Spleen (tissue), 11 donors: ENCODE results near the gene BAK1. TPM values are rescaled to one million over a fixed set of nuclear protein-coding genes. Genes with fewer than 3 reads are reported as not detected.

Source experiments
- DNase-seq: peaks from one replicate; pipeline ENCODE4 v3.0.0-alpha.2; 2020
- H3K27ac ChIP-seq, 8 donors: fragments of 200-600 bp; sonication (generic) in 7 of 8; 1 replicate in 4 of 8; 2 replicates in 4 of 8; pipeline versions ENCODE4 v1.5.0 to v1.8.0; 2016 to 2021; ENCODE audit warnings: inconsistent platforms in 4 of 8, mild to moderate bottlenecking in 4 of 8, moderate library complexity in 1 of 8
- H3K27me3 ChIP-seq, 7 donors: fragments of 200-600 bp; sonication (generic) in 6 of 7; replicated peaks in 1 of 7; 1 replicate in 4 of 7; 2 replicates in 3 of 7; pipeline versions ENCODE4 v1.5.0 to v1.8.0; 2016 to 2021; ENCODE audit warnings: inconsistent platforms in 3 of 7, mild to moderate bottlenecking in 1 of 7
- H3K36me3 ChIP-seq, 6 donors: fragments of 200-600 bp; sonication (generic) in 5 of 6; 1 replicate in 4 of 6; 2 replicates in 2 of 6; pipeline versions ENCODE4 v1.5.0 to v1.8.0; 2016 to 2021; ENCODE audit warnings: inconsistent platforms in 2 of 6
- H3K4me1 ChIP-seq, 6 donors: fragments of 200-600 bp; sonication (generic) in 5 of 6; 1 replicate in 3 of 6; 2 replicates in 3 of 6; pipeline versions ENCODE4 v1.5.0 to v1.8.0; 2016 to 2021; ENCODE audit warnings: inconsistent platforms in 3 of 6
- H3K4me3 ChIP-seq, 8 donors: fragments of 200-600 bp; sonication (generic) in 7 of 8; 1 replicate in 4 of 8; 2 replicates in 4 of 8; pipeline versions ENCODE4 v1.5.0 to v1.8.0; 2016 to 2021; ENCODE audit warnings: inconsistent platforms in 4 of 8, mild to moderate bottlenecking in 4 of 8, moderate library complexity in 2 of 8
- H3K9me3 ChIP-seq, 8 donors: fragments of 200-600 bp; sonication (generic) in 7 of 8; 1 replicate in 4 of 8; 2 replicates in 4 of 8; pipeline versions ENCODE4 v1.5.0 to v1.8.0; 2016 to 2021; ENCODE audit warnings: inconsistent platforms in 4 of 8
- POLR2A ChIP-seq, 3 donors: fragments of 450-650 bp; IDR thresholded peaks; one replicate each; pipeline ENCODE4 v1.5.1; 2017; ENCODE audit warnings: antibody characterized with exemption in 3 of 3, mild to moderate bottlenecking in 1 of 3
- POLR2AphosphoS5 ChIP-seq, 3 donors: sonication (generic); formaldehyde crosslinking; IDR thresholded peaks; one replicate each; pipeline ENCODE4 v1.5.1; 2017; ENCODE audit warnings: antibody characterized with exemption in 3 of 3
- WGBS, 5 donors: extraction: QIAGEN DNeasy Blood & Tissue Kit in 3 of 5; methylation state at CpG; one replicate each; pipeline versions ENCODE4 v1.1.5 to v1.1.7; 2013 to 2018; 5-methylcytosine and 5-hydroxymethylcytosine counted together
- intact Hi-C: fragments of 100-400 bp; cut with DNase I; formaldehyde crosslinking; loops from one replicate; pipeline ENCODE4 v1.15.0; 2023; ENCODE audit warnings: low total_unique reads
- polyA plus RNA-seq, 3 donors: library from polyadenylated mRNA; stranded (reverse); fragments of 200-250 nt; gene quantifications; one replicate each; pipeline ENCODE4 v1.2.1, GENCODE V29; 2013
- total RNA-seq, 7 donors: library from RNA; depleted of rRNA in 3 of 7; stranded (reverse); fragments of >200 nt in 3 of 7; fragmentation: NEBNext Ultra II Directional in 4 of 7; extraction: Animal tissue kit (Norgen Biotek cat#: 25700) in 4 of 7; gene quantifications; one replicate each; pipeline versions ENCODE4 v1.1.0 to v1.2.1, GENCODE V29; 2016 to 2021
- TF ChIP-seq, protein P1 (sequence below), 11 experiments: fragments of 200-600 bp in 7 of 11; fragments of 450-650 bp in 4 of 11; sonication (generic) in 4 of 11; IDR thresholded peaks in 8 of 11; conservative IDR thresholded peaks in 3 of 11; 1 replicate in 7 of 11; 2 replicates in 4 of 11; pipeline versions ENCODE4 v1.4.0 to v1.8.0; 2016 to 2021; ENCODE audit warnings: antibody characterized with exemption in 11 of 11, inconsistent platforms in 4 of 11, mild to moderate bottlenecking in 1 of 11
- donor health status: healthy with polysubstance abuse.
- donor health status: DM: no; HTN: no; CAD: no; lungs with moderate emphysema.
- donor health status: DM: no; HTN: no; CAD: no.
- donor health status: Bipolar disorder and iron deficiency.
- donor health status: healthy.
- donor health status: DM: no; HTN: no; CAD: no.
- donor health status: DM: yes; HTN: yes; CAD: no.

The BAK1 gene
- total and polyA plus RNA-seq, 10 donors: 14.9 to 34.4 (median 25.9) TPM

DNA sequence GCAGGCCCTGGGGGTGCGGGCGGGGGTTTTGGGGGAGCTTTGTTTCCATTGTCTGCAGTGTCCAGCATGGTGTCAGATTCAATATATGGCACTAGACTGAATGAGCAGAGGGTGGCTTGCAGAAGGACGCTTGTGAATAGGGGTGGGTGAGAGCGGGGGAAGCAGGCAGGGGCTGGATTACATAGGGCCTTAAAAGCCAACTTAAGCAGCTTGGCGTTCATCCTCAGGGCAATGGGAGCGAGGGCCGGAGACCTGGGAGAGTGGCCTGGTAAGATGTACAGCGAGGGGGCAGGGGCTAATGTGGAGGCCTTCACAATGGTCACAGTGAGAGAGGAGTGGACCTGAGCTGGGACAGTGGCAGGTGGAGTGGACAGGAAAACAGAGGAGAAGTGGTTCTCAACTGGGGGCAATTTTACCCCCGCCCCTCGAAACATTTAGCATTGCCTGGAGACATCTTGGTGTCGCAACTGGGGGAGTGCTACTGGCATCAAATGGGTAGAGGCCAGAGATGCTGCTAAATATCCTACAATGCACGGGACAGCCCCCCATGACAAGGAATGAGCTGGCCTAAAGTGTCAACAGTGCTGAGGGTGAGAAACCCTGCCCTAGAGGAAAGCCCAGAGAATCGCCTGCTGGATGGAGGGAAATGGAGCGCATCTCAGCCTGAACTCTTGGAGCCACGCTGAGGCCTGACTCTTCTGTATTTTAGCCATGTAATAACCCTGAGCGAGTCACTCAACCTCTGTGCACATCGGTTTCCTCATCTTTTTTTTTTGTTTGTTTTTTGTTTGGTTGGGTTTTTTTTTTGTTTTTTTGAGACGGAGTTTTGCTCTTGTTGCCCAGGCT is 15.1 kb upstream of the BAK1 start:
- intact Hi-C loops: no loop called here
- peaks cover 0 to 8% (median 0%) of the 10 kb centered on the region in 7 donors for H3K27me3 ChIP-seq
- H3K27ac ChIP-seq: no peak overlapping the region
- no peak for DNase-seq
- H3K36me3 ChIP-seq: no peaks in the 10 kb centered on the region
- TF ChIP-seq, protein P1, sequence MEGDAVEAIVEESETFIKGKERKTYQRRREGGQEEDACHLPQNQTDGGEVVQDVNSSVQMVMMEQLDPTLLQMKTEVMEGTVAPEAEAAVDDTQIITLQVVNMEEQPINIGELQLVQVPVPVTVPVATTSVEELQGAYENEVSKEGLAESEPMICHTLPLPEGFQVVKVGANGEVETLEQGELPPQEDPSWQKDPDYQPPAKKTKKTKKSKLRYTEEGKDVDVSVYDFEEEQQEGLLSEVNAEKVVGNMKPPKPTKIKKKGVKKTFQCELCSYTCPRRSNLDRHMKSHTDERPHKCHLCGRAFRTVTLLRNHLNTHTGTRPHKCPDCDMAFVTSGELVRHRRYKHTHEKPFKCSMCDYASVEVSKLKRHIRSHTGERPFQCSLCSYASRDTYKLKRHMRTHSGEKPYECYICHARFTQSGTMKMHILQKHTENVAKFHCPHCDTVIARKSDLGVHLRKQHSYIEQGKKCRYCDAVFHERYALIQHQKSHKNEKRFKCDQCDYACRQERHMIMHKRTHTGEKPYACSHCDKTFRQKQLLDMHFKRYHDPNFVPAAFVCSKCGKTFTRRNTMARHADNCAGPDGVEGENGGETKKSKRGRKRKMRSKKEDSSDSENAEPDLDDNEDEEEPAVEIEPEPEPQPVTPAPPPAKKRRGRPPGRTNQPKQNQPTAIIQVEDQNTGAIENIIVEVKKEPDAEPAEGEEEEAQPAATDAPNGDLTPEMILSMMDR (IDR thresholded peaks at IDR 0.05 in 8 of 11, conservative IDR thresholded peaks at IDR 0.05 in 3 of 11): no peak
- TF ChIP-seq POLR2AphosphoS5 (IDR thresholded peaks at IDR 0.05) (no peak), POLR2A (IDR thresholded peaks at IDR 0.05) (no peak)
- peaks cover 14 to 70% (median 49%) of the 10 kb centered on the region in 6 donors for H3K4me1 ChIP-seq
- H3K9me3 ChIP-seq: no peaks in the 10 kb centered on the region
- 91 to 94% (median 93%) methylated on average over 17 to 18 of the region's 18 CpGs for WGBS, 5 donors
- no peak overlapping the region for H3K4me3 ChIP-seq

DNA sequence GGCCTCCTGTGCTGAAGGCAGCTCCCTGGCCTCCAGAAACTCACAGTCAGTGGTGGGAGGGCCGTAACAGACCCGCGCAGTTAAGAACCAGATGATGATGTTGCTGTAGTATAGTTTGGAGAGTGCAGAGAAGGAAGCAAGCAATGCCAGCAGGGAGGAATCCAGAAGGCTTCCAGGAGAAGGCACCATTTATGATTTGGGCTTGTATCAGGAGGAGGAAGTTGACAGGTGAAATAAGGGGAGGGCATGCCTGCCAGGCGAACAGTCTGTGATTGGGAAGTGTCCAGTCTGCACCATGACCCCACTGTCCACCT is 13.3 kb upstream of the BAK1 start:
- Histone ChIP-seq H3K36me3 (no peaks in the 10 kb centered on the region), H3K4me1 (peaks cover 20 to 74% (median 61%) of the 10 kb centered on the region in 6 donors), H3K4me3 (peak overlapping the region in 6 of 8 donors; percentile 16 to 62 (median 27)), H3K27ac (peak overlapping the region; percentile 36 to 89 (median 82)), H3K9me3 (no peaks in the 10 kb centered on the region), H3K27me3 (peaks cover 0 to 8% (median 0%) of the 10 kb centered on the region in 7 donors)
- 12 to 25% (median 14%) methylated on average over 4 of the region's 4 CpGs for WGBS, 5 donors
- DNase-seq: no peak
- intact Hi-C loops: no loop called here
- TF ChIP-seq, protein P1 (IDR thresholded peaks at IDR 0.05 in 8 of 11, conservative IDR thresholded peaks at IDR 0.05 in 3 of 11): no peak
- no peak for TF ChIP-seq POLR2AphosphoS5 (IDR thresholded peaks at IDR 0.05)
- TF ChIP-seq POLR2A (IDR thresholded peaks at IDR 0.05): no peak

- Histone ChIP-seq H3K4me1 (peaks cover 20 to 72% (median 60%) of the 10 kb centered on the region in 6 donors), H3K36me3 (no peaks in the 10 kb centered on the region), H3K4me3 (peak overlapping the region in 7 of 8 donors; percentile 4 to 62 (median 22)), H3K27me3 (peaks cover 0 to 8% (median 0%) of the 10 kb centered on the region in 7 donors), H3K27ac (peak overlapping the region; percentile 36 to 89 (median 82)), H3K9me3 (no peaks in the 10 kb centered on the region)
- peak; percentile 94 for DNase-seq
- intact Hi-C loops: no loop called here
- WGBS, 5 donors: 15 to 38% (median 21%) methylated on average over 33 to 57 of the region's 57 CpGs
- TF ChIP-seq, protein P1 (IDR thresholded peaks at IDR 0.05 in 8 of 11, conservative IDR thresholded peaks at IDR 0.05 in 3 of 11): no peak
- TF ChIP-seq POLR2AphosphoS5 (IDR thresholded peaks at IDR 0.05): peak; percentile 72 to 81 (median 75)
These were observed 12.7 kb upstream of the BAK1 start for GRCh38 chr6:33592595-33593413.

DNA sequence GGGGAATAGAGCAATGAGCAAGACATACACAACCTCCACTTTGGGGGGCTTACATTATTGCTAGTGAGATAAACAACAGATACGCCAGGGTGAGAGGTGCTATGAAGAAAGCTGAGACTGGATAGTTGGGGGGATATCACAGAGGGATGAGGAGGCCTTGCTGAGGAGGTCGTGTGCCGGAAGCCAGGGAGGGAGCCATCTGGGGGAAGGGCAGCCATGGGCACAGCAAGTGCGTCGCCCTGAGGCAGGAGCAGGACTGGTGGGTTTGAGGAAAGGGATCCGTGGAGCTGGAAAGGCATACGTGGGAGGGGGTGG is 12.2 kb upstream of the BAK1 start:
- no peak for DNase-seq
- Histone ChIP-seq H3K27ac (peak overlapping the region; percentile 27 to 89 (median 82)), H3K4me1 (peaks cover 20 to 70% (median 58%) of the 10 kb centered on the region in 6 donors), H3K36me3 (no peaks in the 10 kb centered on the region), H3K9me3 (no peaks in the 10 kb centered on the region), H3K4me3 (no peak overlapping the region), H3K27me3 (peaks cover 0 to 8% (median 0%) of the 10 kb centered on the region in 7 donors)
- 65 to 78% (median 67%) methylated on average over 7 of the region's 7 CpGs for WGBS, 5 donors
- no peak for TF ChIP-seq POLR2A (IDR thresholded peaks at IDR 0.05)
- TF ChIP-seq, protein P1 (IDR thresholded peaks at IDR 0.05 in 8 of 11, conservative IDR thresholded peaks at IDR 0.05 in 3 of 11): no peak
- no peak for TF ChIP-seq POLR2AphosphoS5 (IDR thresholded peaks at IDR 0.05)
- intact Hi-C loops: no loop called here
